GM12878 (cell line): ENCODE results near the gene ZNF790. TPM values are rescaled to one million over a fixed set of nuclear protein-coding genes. Genes with fewer than 3 reads are reported as not detected.

ENCODE experiments used
- EZH2 ChIP-seq: IDR thresholded peaks from 2 replicates; pipeline ENCODE4 v1.6.1; 2012; ENCODE audit warnings: low read depth, mild to moderate bottlenecking, control low read depth, inconsistent platforms, low read length, borderline replicate concordance; ENCODE audit not compliant: control insufficient read depth
- NRF1 ChIP-seq: conservative IDR thresholded peaks from 2 replicates; pipeline ENCODE4 v1.6.1; 2011; ENCODE audit warnings: mild to moderate bottlenecking, low read depth, low read length, improper control_type of control experiment
- SPI1 ChIP-seq: IDR thresholded peaks from 2 replicates; pipeline ENCODE4 v1.6.1; 2011; ENCODE audit warnings: low read depth, mild to moderate bottlenecking, low read length, moderate library complexity, borderline replicate concordance; ENCODE audit not compliant: insufficient read depth
- USF1 ChIP-seq: IDR thresholded peaks from 2 replicates; pipeline ENCODE4 v1.6.1; 2011; ENCODE audit warnings: borderline replicate concordance, low read depth, mild to moderate bottlenecking, moderate library complexity, mixed read lengths, low read length; ENCODE audit not compliant: insufficient read depth; ENCODE audit errors: extremely low read length
- ZBED1 ChIP-seq: IDR thresholded peaks from 2 replicates; pipeline ENCODE4 v1.6.1; 2016; ENCODE audit warnings: borderline replicate concordance
- ZNF687 ChIP-seq: fragments of 450-650 bp; IDR thresholded peaks from 2 replicates; pipeline ENCODE4 v1.6.1; 2017; ENCODE audit warnings: mild to moderate bottlenecking, moderate library complexity
- polyA plus RNA-seq, 11 experiments: library from polyadenylated mRNA; depleted of rRNA in 4 of 11; unstranded in 6 of 11; stranded (reverse) in 5 of 11; fragments of >200 nt; fragmentation: Nextera tagmentation in 4 of 11; fragmentation: Illumina TruSeq in 1 of 11; extraction: Ambion mirVana in 4 of 11; extraction: Trizol in 1 of 11; gene quantifications; 1 replicate in 1 of 11; 2 replicates in 10 of 11; pipeline versions ENCODE4 v1.2.1 to v1.2.3, GENCODE V29; 2011 to 2016; ENCODE audit warnings: inconsistent platforms in 2 of 11, missing spikeins in 2 of 11, low read depth in 1 of 11
- total RNA-seq, 4 experiments: library from RNA; depleted of rRNA in 3 of 4; stranded (reverse); fragments of >200 nt in 3 of 4; fragmentation: Illumina TruSeq in 1 of 4; extraction: Trizol in 1 of 4; gene quantifications; 2 replicates each; pipeline versions ENCODE4 v1.2.1 to v1.2.3, GENCODE V29; 2013 to 2021

The ZNF790 gene
- total and polyA plus RNA-seq, 10 of the 15 experiments (the other 5 are each of a cell fraction or from before 2014, with no cell fraction given), result 0.87 to 5.2 (median 2.9) TPM

GRCh38 chr19:36838784-36839324, 667 bp upstream of the ZNF790 start (continued):
- TF ChIP-seq ZNF687 (no peak), USF1 (no peak), NRF1 (no peak), ZBED1 (no peak), EZH2 (no peak), SPI1 (no peak)
